ENCODE data around the gene CEP112.

GRCh38 chr17:65763786-65764185 lies 428.1 kb downstream of the CEP112 start:
- TF ChIP-seq ISL2 (CRISPR knock-in tag; IDR thresholded peaks at IDR 0.05) (no peak), CTCF (CRISPR knock-in tag; IDR thresholded peaks at IDR 0.05) (no peak), TAF15 (IDR thresholded peaks at IDR 0.05; ENCODE audit: low read depth, low read length, poor library complexity, severe bottlenecking) (no peak), ZNF788 (CRISPR knock-in tag; IDR thresholded peaks at IDR 0.05; ENCODE audit: borderline replicate concordance) (no peak), SNAI1 (CRISPR knock-in tag; IDR thresholded peaks at IDR 0.05; ENCODE audit: borderline replicate concordance) (no peak), FOXK1 (CRISPR knock-in tag; IDR thresholded peaks at IDR 0.05; ENCODE audit: borderline replicate concordance, low read depth) (no peak), ZNF557 (CRISPR knock-in tag; IDR thresholded peaks at IDR 0.05) (no peak), STAG1 (CRISPR knock-in tag; IDR thresholded peaks at IDR 0.05) (no peak), U2AF2 (IDR thresholded peaks at IDR 0.05; ENCODE audit: low read depth, low read length) (no peak)

Measured in HepG2 (cell line).